Measurements from ENCODE around the gene TCF19. TPM values are rescaled to one million over a fixed set of nuclear protein-coding genes. Genes with fewer than 3 reads are reported as not detected.
A peak's percentile ranks its signal among the peaks of the same experiment; 100 is the strongest.

TCF19 gene
- total and polyA plus RNA-seq, 2 experiments from 2014 or later, result 18.3 to 28.4 TPM

DNA sequence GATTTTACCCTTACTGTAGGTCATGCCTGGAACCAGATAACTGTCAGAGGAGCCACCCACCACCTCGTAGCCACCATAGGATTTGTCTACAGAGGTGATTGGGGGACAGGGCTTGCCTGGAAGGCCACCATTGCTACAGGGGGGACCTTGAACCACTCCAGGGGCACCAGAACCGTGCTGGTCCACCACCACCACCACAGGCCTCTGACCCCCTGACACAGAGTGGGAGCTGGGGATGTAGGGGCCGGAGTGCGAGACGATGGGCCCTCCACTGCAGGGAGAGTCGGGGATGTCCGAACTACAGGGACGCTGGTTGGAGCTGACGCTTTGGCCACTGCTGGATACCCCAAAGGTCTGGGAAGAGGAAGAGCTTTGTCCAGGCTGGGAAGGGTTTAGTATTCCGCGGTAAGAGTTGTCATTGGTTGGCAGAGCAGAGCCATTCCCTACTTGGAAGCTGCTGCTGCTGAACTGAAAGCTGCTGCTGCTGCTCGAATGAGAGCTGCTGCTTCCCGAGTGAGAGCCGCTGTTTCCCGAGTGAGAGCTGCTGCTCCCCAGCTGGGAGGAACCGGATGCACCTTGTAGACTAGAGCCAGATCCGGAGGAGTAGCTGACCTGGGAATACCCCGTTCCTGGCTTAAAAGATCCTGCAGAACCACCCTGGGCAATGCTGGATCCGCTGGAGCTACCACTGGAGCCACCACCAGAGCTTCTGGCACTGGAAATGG lies 41.6 kb upstream of the TCF19 start:
- H3K4me1 ChIP-seq (ENCODE audit: insufficient read depth), result peaks cover 28% of the 10 kb centered on the region
- H3K4me2 ChIP-seq (ENCODE audit: unreplicated experiment), result peak overlapping the region; percentile 76
- H3K36me3 ChIP-seq (ENCODE audit: low read depth), result no peaks in the 10 kb centered on the region
- H2AFZ ChIP-seq, result peak overlapping the region; percentile 73
- H3K9me3 ChIP-seq (ENCODE audit: low read depth), result no peaks in the 10 kb centered on the region
- peak overlapping the region; percentile 27 for H3K9ac ChIP-seq
- WGBS, 2 experiments (ENCODE audit: low coverage in 1 of 2, low lambda C conversion rate in 2 of 2, missing lambda C conversion rate in 2 of 2), result 40 to 41% methylated on average over 19 of the region's 19 CpGs
- no peaks in the 10 kb centered on the region for H3K27me3 ChIP-seq (replicated peaks; ENCODE audit: insufficient read depth)
- H3K27ac ChIP-seq, result no peak overlapping the region
- no peaks in the 10 kb centered on the region for H3K9me2 ChIP-seq (ENCODE audit: insufficient read depth)
- TF ChIP-seq EZH2phosphoT487 (IDR thresholded peaks at IDR 0.05; ENCODE audit: insufficient read depth, low read depth), result no peak
- TF ChIP-seq EZH2 (IDR thresholded peaks at IDR 0.05; ENCODE audit: insufficient read depth, poor library complexity, severe bottlenecking), result no peak
- H3F3A ChIP-seq (ENCODE audit: insufficient read depth), result peaks cover 23% of the 10 kb centered on the region
- H3K4me3 ChIP-seq, result peak overlapping the region; percentile 55
- no peaks in the 10 kb centered on the region for H3K79me2 ChIP-seq (ENCODE audit: insufficient read depth)
- peak; percentile 68 for DNase-seq
- H4K20me1 ChIP-seq (ENCODE audit: insufficient read depth), result no peaks in the 10 kb centered on the region
- in situ Hi-C loops (cut with MboI), result no loop called here

DNA sequence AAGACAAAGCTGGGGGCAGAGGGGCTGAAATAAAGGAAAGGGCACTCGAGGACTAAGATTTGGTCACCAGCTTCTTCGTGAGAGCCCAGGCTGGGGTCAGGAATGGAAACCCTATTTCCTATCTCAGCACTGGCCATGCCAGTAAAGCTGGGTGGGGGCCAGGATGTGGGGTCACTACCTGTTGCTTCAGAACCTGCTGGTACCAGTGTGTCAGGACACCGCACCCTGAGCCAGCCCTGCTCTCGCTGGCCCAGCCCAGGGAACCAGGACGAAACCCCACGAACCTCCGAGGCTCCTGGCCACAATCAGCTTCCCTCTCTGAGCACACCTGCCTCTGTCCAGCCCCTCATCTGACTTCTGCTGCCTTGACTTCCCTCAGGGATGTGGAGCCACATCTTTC lies 40.2 kb upstream of the TCF19 start:
- Histone ChIP-seq H3K9me3 (ENCODE audit: low read depth) (no peaks in the 10 kb centered on the region), H3K36me3 (ENCODE audit: low read depth) (no peaks in the 10 kb centered on the region), H2AFZ (no peak overlapping the region), H3F3A (ENCODE audit: insufficient read depth) (peaks cover 21% of the 10 kb centered on the region), H3K79me2 (ENCODE audit: insufficient read depth) (no peaks in the 10 kb centered on the region), H3K4me1 (ENCODE audit: insufficient read depth) (peaks cover 33% of the 10 kb centered on the region), H4K20me1 (ENCODE audit: insufficient read depth) (no peaks in the 10 kb centered on the region), H3K27ac (no peak overlapping the region), H3K9ac (no peak overlapping the region), H3K4me3 (no peak overlapping the region), H3K27me3 (replicated peaks; ENCODE audit: insufficient read depth) (no peaks in the 10 kb centered on the region), H3K4me2 (ENCODE audit: unreplicated experiment) (no peak overlapping the region), H3K9me2 (ENCODE audit: insufficient read depth) (no peaks in the 10 kb centered on the region)
- no peak for DNase-seq
- in situ Hi-C loops (cut with MboI), result no loop called here
- 90 to 91% methylated on average over 7 of the region's 7 CpGs for WGBS, 2 experiments (ENCODE audit: low coverage in 1 of 2, low lambda C conversion rate in 2 of 2, missing lambda C conversion rate in 2 of 2)
- TF ChIP-seq EZH2phosphoT487 (IDR thresholded peaks at IDR 0.05; ENCODE audit: insufficient read depth, low read depth) (no peak), EZH2 (IDR thresholded peaks at IDR 0.05; ENCODE audit: insufficient read depth, poor library complexity, severe bottlenecking) (no peak)

- Histone ChIP-seq H3K36me3 (ENCODE audit: low read depth) (no peaks in the 10 kb centered on the region), H3K9me3 (ENCODE audit: low read depth) (no peaks in the 10 kb centered on the region), H3K4me3 (no peak within 1 kb of the TSS), H3F3A (ENCODE audit: insufficient read depth) (peaks cover 12% of the 10 kb centered on the region), H3K9ac (no peak within 1 kb of the TSS), H2AFZ (no peak within 1 kb of the TSS), H4K20me1 (ENCODE audit: insufficient read depth) (no peaks in the 10 kb centered on the region), H3K27me3 (replicated peaks; ENCODE audit: insufficient read depth) (no peaks in the 10 kb centered on the region), H3K79me2 (ENCODE audit: insufficient read depth) (no peaks in the 10 kb centered on the region), H3K4me2 (ENCODE audit: unreplicated experiment) (no peak within 1 kb of the TSS), H3K9me2 (ENCODE audit: insufficient read depth) (no peaks in the 10 kb centered on the region), H3K27ac (no peak within 1 kb of the TSS), H3K4me1 (ENCODE audit: insufficient read depth) (peaks cover 26% of the 10 kb centered on the region)
- WGBS, 2 experiments (ENCODE audit: low coverage in 1 of 2, low lambda C conversion rate in 2 of 2, missing lambda C conversion rate in 2 of 2), result 89 to 99% methylated on average over 17 to 26 of the region's 26 CpGs
- DNase-seq, result no peak
- TF ChIP-seq EZH2 (IDR thresholded peaks at IDR 0.05; ENCODE audit: insufficient read depth, poor library complexity, severe bottlenecking) (no peak), EZH2phosphoT487 (IDR thresholded peaks at IDR 0.05; ENCODE audit: insufficient read depth, low read depth) (no peak)
- in situ Hi-C loops (cut with MboI), result no loop called here
Observed at GRCh38 chr6:31120151-31120915, 38.1 kb upstream of the TCF19 start, which contains the start of gene CDSN. TSS of gene CDSN (minus strand) at chr6:31120446. CDS start at chr6:31120419, 27 bp downstream.

DNA sequence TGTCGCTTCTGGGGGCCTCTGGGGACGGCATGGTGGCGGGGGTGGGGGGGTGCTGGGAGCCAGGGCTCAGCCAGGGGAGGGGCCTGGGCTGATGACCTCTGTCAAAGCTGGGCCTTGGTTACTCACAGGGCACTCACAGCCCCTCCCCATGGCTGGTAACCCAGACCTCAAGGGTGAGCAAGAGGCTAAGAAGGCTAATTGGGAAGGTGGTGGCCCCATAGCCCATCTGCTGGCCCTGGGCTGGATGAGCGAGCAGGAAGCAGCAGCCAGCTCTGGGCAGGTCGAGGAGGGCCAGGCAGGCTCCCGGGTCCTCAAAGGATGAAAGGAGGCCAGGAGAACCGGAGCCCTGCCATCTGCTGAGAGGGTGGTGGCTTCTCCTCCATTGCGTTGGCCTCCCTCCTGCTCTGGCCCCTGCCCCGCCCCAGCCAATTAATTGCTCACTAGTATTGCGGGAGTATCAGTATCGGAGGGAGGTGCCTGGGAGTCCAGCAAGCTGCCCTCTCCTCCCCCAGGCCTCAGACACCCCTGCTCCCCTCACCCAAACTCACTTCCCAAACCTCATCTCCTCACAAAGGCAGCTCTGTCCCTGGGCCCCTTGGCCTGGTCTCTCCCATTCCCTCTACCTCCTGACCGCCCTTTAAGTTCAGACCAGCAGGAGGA lies 37.1 kb upstream of the TCF19 start:
- Histone ChIP-seq H3K27me3 (replicated peaks; ENCODE audit: insufficient read depth) (no peaks in the 10 kb centered on the region), H3K36me3 (ENCODE audit: low read depth) (no peaks in the 10 kb centered on the region), H3K27ac (no peak overlapping the region), H3K4me3 (no peak overlapping the region), H3F3A (ENCODE audit: insufficient read depth) (peaks cover 18% of the 10 kb centered on the region), H3K9ac (no peak overlapping the region), H3K9me3 (ENCODE audit: low read depth) (no peaks in the 10 kb centered on the region), H3K9me2 (ENCODE audit: insufficient read depth) (no peaks in the 10 kb centered on the region), H2AFZ (no peak overlapping the region), H4K20me1 (ENCODE audit: insufficient read depth) (no peaks in the 10 kb centered on the region), H3K4me1 (ENCODE audit: insufficient read depth) (peaks cover 30% of the 10 kb centered on the region), H3K79me2 (ENCODE audit: insufficient read depth) (no peaks in the 10 kb centered on the region), H3K4me2 (ENCODE audit: unreplicated experiment) (no peak overlapping the region)
- TF ChIP-seq EZH2 (IDR thresholded peaks at IDR 0.05; ENCODE audit: insufficient read depth, poor library complexity, severe bottlenecking) (no peak), EZH2phosphoT487 (IDR thresholded peaks at IDR 0.05; ENCODE audit: insufficient read depth, low read depth) (no peak)
- DNase-seq, result no peak
- WGBS, 2 experiments (ENCODE audit: low coverage in 1 of 2, low lambda C conversion rate in 2 of 2, missing lambda C conversion rate in 2 of 2), result 82 to 85% methylated on average over 9 to 12 of the region's 12 CpGs
- in situ Hi-C loops (cut with MboI), result no loop called here
